HS-27A (cell line): ENCODE data around the gene ZNRF1.

ENCODE experiments used
- DNase-seq: peaks from one replicate; pipeline ENCODE4 v3.0.0-alpha.2; 2012; ENCODE audit warnings: low read depth, missing footprints

Gene ZNRF1

DNA sequence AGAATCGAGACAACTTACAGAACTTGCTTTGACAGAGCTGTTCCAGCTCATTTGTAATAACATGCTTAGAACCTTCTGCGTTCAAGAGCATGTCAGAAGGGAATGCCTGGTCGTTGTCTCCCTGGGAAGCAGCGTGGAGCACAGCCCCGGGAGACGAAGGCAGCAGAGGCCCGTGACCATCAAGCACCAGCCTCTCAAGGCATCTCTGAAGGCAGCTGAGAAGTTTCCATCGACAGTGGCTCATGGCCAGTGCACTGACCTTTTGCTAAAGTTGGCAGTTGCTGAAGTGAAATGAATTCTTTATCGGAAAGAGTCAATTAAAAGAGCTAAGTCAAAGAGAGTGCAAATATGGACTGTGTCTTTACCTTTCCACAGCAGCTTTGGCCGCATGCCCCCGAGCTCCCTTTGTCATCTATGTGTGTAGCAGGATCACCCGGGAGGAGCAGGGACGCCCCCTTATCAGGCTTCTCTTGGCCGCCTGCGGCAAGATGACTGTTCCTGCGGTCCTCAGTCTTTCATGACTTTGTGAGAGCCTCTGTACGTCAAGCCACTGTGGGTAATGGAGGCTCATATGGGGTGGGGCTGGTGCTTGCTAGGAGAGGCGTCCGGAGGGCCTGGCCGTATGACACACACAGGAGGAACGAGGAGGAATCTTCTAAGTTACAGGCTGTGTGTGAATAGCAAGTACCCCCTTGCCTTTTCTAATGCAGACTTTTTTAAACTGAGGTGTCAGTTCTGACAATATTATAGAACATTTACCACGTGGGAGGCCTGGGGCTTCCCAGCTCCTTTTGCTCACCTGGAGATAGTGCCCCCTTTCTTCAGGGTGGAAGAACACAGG is 63.5 kb downstream of the ZNRF1 start:
- DNase-seq = no peak

GRCh38 chr16:75062976-75063346 is 64.1 kb downstream of the ZNRF1 start:
- no peak for DNase-seq

DNA sequence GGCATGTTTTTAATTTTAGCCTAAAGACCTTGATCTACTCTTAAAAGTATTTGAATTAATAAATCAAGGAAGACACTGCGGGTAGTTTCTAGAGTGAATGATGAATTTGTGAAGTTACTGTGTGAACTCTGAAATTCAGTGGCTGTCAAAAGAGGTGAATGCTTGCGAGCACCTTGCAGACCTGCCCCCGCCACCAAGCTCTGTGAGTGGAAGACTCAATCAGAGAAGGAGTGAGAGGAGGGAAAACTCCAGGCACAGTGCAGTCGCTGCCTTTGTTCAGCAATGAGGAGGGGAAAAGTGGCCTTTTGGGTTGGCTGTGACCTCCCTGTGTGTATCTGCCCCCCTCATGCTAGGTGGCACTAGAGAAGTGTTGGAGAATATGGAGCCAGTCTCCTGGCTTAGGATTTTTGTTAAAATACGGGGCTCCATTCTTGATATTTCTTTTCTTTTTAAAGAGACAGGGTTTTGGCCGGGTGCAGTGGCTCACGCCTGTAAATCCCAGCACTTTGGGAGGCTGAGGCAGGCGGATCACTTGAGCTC is 64.8 kb downstream of the ZNRF1 start:
- no peak for DNase-seq

GRCh38 chr16:75064403-75065148 is 65.8 kb downstream of the ZNRF1 start:
- no peak for DNase-seq

- no peak for DNase-seq
These were observed 66.3 kb downstream of the ZNRF1 start for GRCh38 chr16:75065149-75065505.

GRCh38 chr16:75065521-75066149 is 66.8 kb downstream of the ZNRF1 start:
- no peak for DNase-seq

- DNase-seq = no peak
These were observed 68.1 kb downstream of the ZNRF1 start for GRCh38 chr16:75066861-75067447.

DNA sequence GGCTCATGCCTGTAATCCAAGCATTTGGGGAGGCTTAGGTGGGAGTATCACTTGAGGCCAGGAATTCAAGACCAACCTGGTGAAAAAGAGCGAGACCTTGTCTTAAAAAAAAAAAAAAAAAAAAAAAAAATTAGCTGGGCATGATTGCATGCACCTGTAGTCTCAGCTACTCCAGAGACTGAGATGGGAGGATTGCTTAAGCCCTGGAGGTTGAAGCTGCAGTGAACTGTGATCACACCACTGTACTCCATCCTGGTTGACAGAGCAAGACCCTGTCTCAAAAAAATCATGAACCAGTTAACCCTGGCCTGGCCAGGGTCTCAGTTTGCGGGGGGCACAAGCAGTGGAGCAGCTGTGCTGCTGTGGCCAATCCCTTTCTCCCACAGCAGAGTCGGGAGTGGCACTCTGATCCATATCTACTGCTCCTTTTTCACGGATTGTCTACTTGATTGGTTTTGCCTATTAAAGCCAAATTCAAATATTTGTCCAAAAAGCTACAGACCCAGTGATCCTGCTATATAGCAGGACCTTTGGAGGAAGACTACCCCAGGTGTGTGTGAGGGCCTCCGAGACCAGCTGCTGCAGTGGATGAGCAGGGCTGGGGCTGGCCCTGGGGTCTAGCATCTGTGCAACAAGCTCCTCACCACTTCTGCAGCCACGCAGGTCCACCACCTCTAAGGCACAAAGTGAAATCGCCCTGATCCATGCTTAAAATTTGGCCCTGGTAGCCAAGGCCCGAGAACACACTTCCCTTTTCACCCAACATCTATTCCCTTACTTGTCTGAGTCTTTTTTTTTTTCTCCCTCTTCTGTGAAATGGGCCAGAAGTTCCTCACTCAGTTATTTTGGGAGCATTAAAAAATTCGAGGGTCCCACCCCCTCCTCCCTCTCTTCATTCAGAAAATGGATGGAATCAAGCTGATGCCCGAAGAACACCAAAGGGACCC is 69.5 kb downstream of the ZNRF1 start:
- no peak for DNase-seq

- no peak for DNase-seq
These were observed 71.4 kb downstream of the ZNRF1 start for GRCh38 chr16:75070012-75070841.

DNA sequence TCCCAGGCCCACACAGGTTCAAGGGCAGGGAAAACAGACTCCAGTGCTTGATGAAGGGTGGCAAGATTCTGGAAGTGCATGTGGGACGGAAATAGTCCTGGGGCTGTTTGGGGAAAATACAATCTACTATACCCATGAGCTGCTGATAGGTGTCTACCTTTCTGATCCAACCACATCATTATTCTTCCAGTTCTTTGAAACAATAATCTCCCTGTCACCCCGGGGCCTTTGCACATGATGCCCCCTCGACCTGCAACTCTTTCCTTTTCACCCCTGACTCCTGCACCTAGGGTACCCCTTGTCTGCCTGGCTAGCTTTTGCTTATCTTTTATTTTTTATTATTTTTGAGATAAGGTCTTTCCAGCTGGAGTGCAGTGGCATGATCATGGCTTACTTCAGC is 72.8 kb downstream of the ZNRF1 start:
- no peak for DNase-seq

GRCh38 chr16:75072239-75072947 is 73.6 kb downstream of the ZNRF1 start:
- no peak for DNase-seq

GRCh38 chr16:75073545-75074303 is 74.9 kb downstream of the ZNRF1 start:
- no peak for DNase-seq

GRCh38 chr16:75074304-75074793 is 75.5 kb downstream of the ZNRF1 start:
- no peak for DNase-seq

DNA sequence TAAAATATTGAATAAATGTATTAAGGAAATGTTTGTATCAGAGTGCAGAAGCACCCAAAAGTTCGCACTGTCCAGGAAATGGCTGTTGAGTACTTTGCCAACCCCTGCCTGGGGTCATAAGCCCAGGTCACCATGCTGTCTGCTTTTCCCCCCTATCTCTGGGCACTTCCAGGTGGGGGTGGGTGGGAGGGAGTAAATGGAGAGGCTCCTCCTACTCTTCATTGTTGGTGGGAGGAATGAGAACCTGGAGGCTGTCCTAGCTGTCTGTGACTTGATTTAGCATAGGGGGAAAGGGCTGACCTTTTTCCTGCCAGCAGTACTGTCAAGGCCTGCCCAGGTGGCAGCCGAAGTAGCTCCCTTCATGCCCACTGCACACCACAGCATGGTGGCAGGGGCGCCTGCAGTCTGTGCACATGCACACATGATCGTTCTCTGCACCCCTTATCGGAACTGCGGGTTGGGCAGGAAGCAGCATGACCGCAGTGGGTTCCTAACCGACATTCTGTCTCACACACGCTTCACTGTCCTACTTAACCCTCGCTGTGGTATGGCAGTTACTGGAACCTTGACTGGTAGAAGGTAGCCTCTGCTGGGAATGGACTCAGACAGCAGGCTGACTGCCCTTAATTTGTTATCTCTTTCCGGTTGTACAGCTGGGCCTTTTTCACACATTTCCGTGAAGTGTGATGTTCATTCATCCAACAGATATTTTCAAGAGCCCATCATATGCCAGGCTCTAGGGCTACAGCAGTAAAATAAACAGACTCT is 76.3 kb downstream of the ZNRF1 start:
- DNase-seq = no peak

GRCh38 chr16:75075688-75076268 is 77.0 kb downstream of the ZNRF1 start:
- no peak for DNase-seq

GRCh38 chr16:75078886-75079285 is 80.1 kb downstream of the ZNRF1 start:
- no peak for DNase-seq

DNA sequence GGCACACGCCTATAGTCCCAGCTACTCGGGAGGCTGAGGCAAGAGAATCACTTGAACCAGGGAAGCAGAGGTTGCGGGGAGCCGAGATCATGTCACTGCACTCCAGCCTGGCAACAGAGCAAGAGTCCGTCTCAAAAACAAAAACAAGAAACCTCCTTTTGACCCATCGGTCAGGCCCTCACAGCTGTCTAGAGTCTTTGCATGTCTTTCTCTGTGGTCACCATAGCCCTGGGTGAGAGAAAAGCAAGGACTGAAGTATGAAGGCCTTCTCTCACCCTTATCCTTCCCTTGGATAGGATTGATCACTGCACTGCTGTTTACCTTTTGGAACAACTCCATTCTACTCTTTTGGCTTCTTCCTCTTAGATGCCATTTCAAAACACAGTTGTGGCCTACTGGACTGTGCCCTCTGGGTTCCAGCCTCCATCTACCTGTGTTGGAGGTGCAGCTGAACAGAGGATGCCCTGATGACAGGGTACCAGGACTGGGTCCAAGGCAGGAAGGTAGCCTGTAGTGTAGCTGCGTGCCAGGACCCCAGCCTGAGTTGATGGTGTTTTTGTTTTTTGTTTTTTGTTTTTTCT is 80.6 kb downstream of the ZNRF1 start:
- no peak for DNase-seq
